Right forelimb (tissue), 1 donor: ENCODE data around the gene ZNF146.
"Not testable (repeated sequence)": the region's sequence is repeated elsewhere in the genome, so short reads cannot be mapped to it uniquely, and the experiment has no call there.

Source experiments
- DNase-seq: peaks from one replicate; pipeline ENCODE4 v3.0.0-alpha.2; 2018

The ZNF146 gene

GRCh38 chr19:36236304-36236945, 21.5 kb downstream of the ZNF146 start:
- no peak for DNase-seq

- no peak for DNase-seq
Observed at GRCh38 chr19:36236946-36237310, 22.0 kb downstream of the ZNF146 start.

- DNase-seq: no peak
Observed at GRCh38 chr19:36244066-36244465, 29.2 kb downstream of the ZNF146 start.

- DNase-seq: peak; percentile 54
Observed at GRCh38 chr19:36245210-36246005, 30.5 kb downstream of the ZNF146 start.

- DNase-seq: no peak
Observed at GRCh38 chr19:36246006-36246481, 31.1 kb downstream of the ZNF146 start.

GRCh38 chr19:36252047-36252446, 37.1 kb downstream of the ZNF146 start:
- DNase-seq: no peak

- no peak for DNase-seq
Observed at GRCh38 chr19:36254848-36255247, 39.9 kb downstream of the ZNF146 start.

GRCh38 chr19:36255316-36255715, 40.4 kb downstream of the ZNF146 start:
- DNase-seq: no peak

- no peak for DNase-seq
Observed at GRCh38 chr19:36256064-36256463, 41.2 kb downstream of the ZNF146 start.

- no peak for DNase-seq
Observed at GRCh38 chr19:36256853-36257519, 42.1 kb downstream of the ZNF146 start.

- DNase-seq: peak; percentile 64
Observed at GRCh38 chr19:36257520-36257876, 42.6 kb downstream of the ZNF146 start.

GRCh38 chr19:36258028-36258875, 43.3 kb downstream of the ZNF146 start:
- no peak for DNase-seq

GRCh38 chr19:36259211-36259610, 44.3 kb downstream of the ZNF146 start:
- DNase-seq: no peak

GRCh38 chr19:36265064-36265463, 50.2 kb downstream of the ZNF146 start:
- no peak for DNase-seq

- no peak for DNase-seq
Observed at GRCh38 chr19:36265856-36266374, 51.0 kb downstream of the ZNF146 start.

GRCh38 chr19:36266375-36266961, 51.6 kb downstream of the ZNF146 start:
- DNase-seq: no peak

GRCh38 chr19:36267061-36267845, 52.3 kb downstream of the ZNF146 start:
- DNase-seq: no peak

GRCh38 chr19:36268081-36268480, 53.2 kb downstream of the ZNF146 start:
- not testable (repeated sequence) for DNase-seq

GRCh38 chr19:36268591-36268990, 53.7 kb downstream of the ZNF146 start:
- DNase-seq: not testable (repeated sequence)

- DNase-seq: not testable (repeated sequence)
Observed at GRCh38 chr19:36269295-36269694, 54.4 kb downstream of the ZNF146 start.
